Loucy (cell line): ENCODE data around the gene CTU1.

Experiments used
- H2AFZ ChIP-seq: fragments of 200-600 bp; sonication (generic); 2 replicates; pipeline ENCODE4 v1.6.0; 2016; ENCODE audit warnings: antibody characterized with exemption, mild to moderate bottlenecking, low read length, moderate library complexity
- H3F3A ChIP-seq: fragments of 200-600 bp; 2 replicates; pipeline ENCODE4 v1.6.0; 2016; ENCODE audit warnings: antibody characterized with exemption, low read depth, mild to moderate bottlenecking
- H3K27me3 ChIP-seq: fragments of 200-600 bp; sonication (generic); 2 replicates; pipeline ENCODE4 v1.6.1; 2014; ENCODE audit warnings: low read length, mild to moderate bottlenecking; ENCODE audit not compliant: insufficient read depth, poor library complexity, severe bottlenecking
- H3K36me3 ChIP-seq: fragments of 200-600 bp; sonication (generic); 2 replicates; pipeline ENCODE4 v1.6.1; 2016; ENCODE audit warnings: low read length; ENCODE audit not compliant: insufficient read depth
- H3K4me1 ChIP-seq: fragments of 200-600 bp; sonication (generic); 2 replicates; pipeline ENCODE4 v1.5.1; 2014; ENCODE audit warnings: low read length, mild to moderate bottlenecking; ENCODE audit not compliant: insufficient read depth, poor library complexity, severe bottlenecking
- H3K4me2 ChIP-seq: fragments of 200-600 bp; sonication (generic); 2 replicates; pipeline ENCODE4 v1.6.0; 2014; ENCODE audit warnings: antibody characterized with exemption, low read length, low read depth, mild to moderate bottlenecking; ENCODE audit not compliant: poor library complexity, severe bottlenecking
- H3K4me3 ChIP-seq: fragments of 200-600 bp; sonication (generic); 2 replicates; pipeline ENCODE4 v1.5.1; 2014; ENCODE audit warnings: low read length, mild to moderate bottlenecking, mixed read lengths; ENCODE audit not compliant: poor library complexity, severe bottlenecking
- H3K79me2 ChIP-seq: fragments of 200-600 bp; sonication (generic); 2 replicates; pipeline ENCODE4 v1.6.1; 2014; ENCODE audit warnings: low read length; ENCODE audit not compliant: insufficient read depth
- H3K9ac ChIP-seq: fragments of 200-600 bp; sonication (generic); 2 replicates; pipeline ENCODE4 v1.6.0; 2014; ENCODE audit warnings: mild to moderate bottlenecking, low read depth, low read length, moderate library complexity; ENCODE audit not compliant: poor library complexity, severe bottlenecking
- H3K9me2 ChIP-seq: fragments of 200-600 bp; sonication (generic); replicated peaks from 2 replicates; pipeline ENCODE4 v1.6.1; 2016; ENCODE audit warnings: low read depth, low read length, mixed read lengths
- H3K9me3 ChIP-seq: fragments of 200-600 bp; sonication (generic); 2 replicates; pipeline ENCODE4 v1.6.1; 2014; ENCODE audit warnings: mild to moderate bottlenecking, antibody characterized with exemption, low read length, low read depth; ENCODE audit not compliant: insufficient read depth
- H4K20me1 ChIP-seq: fragments of 200-600 bp; sonication (generic); 2 replicates; pipeline ENCODE4 v1.6.0; 2014; ENCODE audit warnings: antibody characterized with exemption, low read length, mild to moderate bottlenecking; ENCODE audit not compliant: insufficient read depth, poor library complexity, severe bottlenecking
- CTCF ChIP-seq: fragments of 200-600 bp; sonication (generic); conservative IDR thresholded peaks from 2 replicates; pipeline ENCODE4 v1.5.1; 2014; ENCODE audit warnings: mild to moderate bottlenecking, antibody characterized with exemption, low read length
- EZH2phosphoT487 ChIP-seq: fragments of 200-600 bp; IDR thresholded peaks from 2 replicates; pipeline ENCODE4 v1.6.1; 2018; ENCODE audit warnings: antibody characterized with exemption, mild to moderate bottlenecking, moderate library complexity, borderline replicate concordance

The CTU1 gene

GRCh38 chr19:51128227-51128626, 20.0 kb upstream of the CTU1 start:
- Histone ChIP-seq H3K27me3 (no peaks in the 10 kb centered on the region), H3K9me3 (no peaks in the 10 kb centered on the region)

GRCh38 chr19:51127755-51128154, 19.5 kb upstream of the CTU1 start:
- H3K36me3 ChIP-seq: no peaks in the 10 kb centered on the region
- H3K79me2 ChIP-seq: no peaks in the 10 kb centered on the region
- no peak overlapping the region for H3K4me3 ChIP-seq
- no peaks in the 10 kb centered on the region for H3K9me3 ChIP-seq
- H3K4me2 ChIP-seq: no peak overlapping the region
- no peaks in the 10 kb centered on the region for H3K9me2 ChIP-seq
- H3K9ac ChIP-seq: no peak overlapping the region
- H3K4me1 ChIP-seq: no peaks in the 10 kb centered on the region
- TF ChIP-seq EZH2phosphoT487: no peak
- TF ChIP-seq CTCF: no peak
- no peaks in the 10 kb centered on the region for H4K20me1 ChIP-seq
- H2AFZ ChIP-seq: no peak overlapping the region
- H3K27me3 ChIP-seq: no peaks in the 10 kb centered on the region
- no peaks in the 10 kb centered on the region for H3F3A ChIP-seq

More at GRCh38 chr19:51128227-51128626, 20.0 kb upstream of the CTU1 start:
- Histone ChIP-seq H3K4me3 (no peak overlapping the region), H4K20me1 (no peaks in the 10 kb centered on the region), H3F3A (no peaks in the 10 kb centered on the region), H3K4me1 (no peaks in the 10 kb centered on the region), H2AFZ (no peak overlapping the region), H3K79me2 (no peaks in the 10 kb centered on the region), H3K9me2 (no peaks in the 10 kb centered on the region), H3K9ac (no peak overlapping the region), H3K36me3 (no peaks in the 10 kb centered on the region), H3K4me2 (no peak overlapping the region)
- no peak for TF ChIP-seq CTCF
- no peak for TF ChIP-seq EZH2phosphoT487

- H3K9me2 ChIP-seq: no peaks in the 10 kb centered on the region
- H3F3A ChIP-seq: no peaks in the 10 kb centered on the region
- H3K79me2 ChIP-seq: no peaks in the 10 kb centered on the region
- no peaks in the 10 kb centered on the region for H3K36me3 ChIP-seq
- no peaks in the 10 kb centered on the region for H3K9me3 ChIP-seq
- no peaks in the 10 kb centered on the region for H4K20me1 ChIP-seq
- no peak overlapping the region for H3K4me3 ChIP-seq
- no peak overlapping the region for H3K4me2 ChIP-seq
- no peak overlapping the region for H2AFZ ChIP-seq
- H3K9ac ChIP-seq: no peak overlapping the region
- H3K4me1 ChIP-seq: no peaks in the 10 kb centered on the region
- no peaks in the 10 kb centered on the region for H3K27me3 ChIP-seq
- TF ChIP-seq EZH2phosphoT487: no peak
- TF ChIP-seq CTCF: no peak
Observed at GRCh38 chr19:51127032-51127431, 18.8 kb upstream of the CTU1 start.
